ENCODE results near the gene LENG9.

GRCh38 chr19:54478677-54479266, 15.2 kb upstream of the LENG9 start:
- TF ChIP-seq, protein P1, sequence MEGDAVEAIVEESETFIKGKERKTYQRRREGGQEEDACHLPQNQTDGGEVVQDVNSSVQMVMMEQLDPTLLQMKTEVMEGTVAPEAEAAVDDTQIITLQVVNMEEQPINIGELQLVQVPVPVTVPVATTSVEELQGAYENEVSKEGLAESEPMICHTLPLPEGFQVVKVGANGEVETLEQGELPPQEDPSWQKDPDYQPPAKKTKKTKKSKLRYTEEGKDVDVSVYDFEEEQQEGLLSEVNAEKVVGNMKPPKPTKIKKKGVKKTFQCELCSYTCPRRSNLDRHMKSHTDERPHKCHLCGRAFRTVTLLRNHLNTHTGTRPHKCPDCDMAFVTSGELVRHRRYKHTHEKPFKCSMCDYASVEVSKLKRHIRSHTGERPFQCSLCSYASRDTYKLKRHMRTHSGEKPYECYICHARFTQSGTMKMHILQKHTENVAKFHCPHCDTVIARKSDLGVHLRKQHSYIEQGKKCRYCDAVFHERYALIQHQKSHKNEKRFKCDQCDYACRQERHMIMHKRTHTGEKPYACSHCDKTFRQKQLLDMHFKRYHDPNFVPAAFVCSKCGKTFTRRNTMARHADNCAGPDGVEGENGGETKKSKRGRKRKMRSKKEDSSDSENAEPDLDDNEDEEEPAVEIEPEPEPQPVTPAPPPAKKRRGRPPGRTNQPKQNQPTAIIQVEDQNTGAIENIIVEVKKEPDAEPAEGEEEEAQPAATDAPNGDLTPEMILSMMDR (IDR thresholded peaks at IDR 0.05), result peak; percentile 11 to 58 (median 52)
- TF ChIP-seq POLR2A (IDR thresholded peaks at IDR 0.05), result no peak

All from tibial nerve (tissue), 3 donors.